ENCODE results near the gene MIPEP. TPM values are rescaled to one million over a fixed set of nuclear protein-coding genes. Genes with fewer than 3 reads are reported as not detected.
A peak's percentile ranks its signal among the peaks of the same experiment; 100 is the strongest.

The MIPEP gene
- total RNA-seq, 1 donor from 2014 or later: 13.0 TPM

- DNase-seq (ENCODE audit: low read depth) (peak; percentile 96), FAIRE-seq (peak; percentile 89)
- H3K36me3 Mint-ChIP-seq (ENCODE audit: low read depth, unreplicated experiment): peaks cover 10% of the 10 kb centered on the region
- Histone ChIP-seq H3K27me3 (ENCODE audit: insufficient read depth, low read length) (no peaks in the 10 kb centered on the region), H3K36me3 (ENCODE audit: insufficient read depth, low read length) (no peaks in the 10 kb centered on the region), H3K4me1 (ENCODE audit: insufficient read depth, low read length) (peaks cover 37% of the 10 kb centered on the region), H2AFZ (ENCODE audit: low read depth, low read length) (peak overlapping the region; percentile 15), H4K20me1 (ENCODE audit: insufficient read depth, low read length) (no peaks in the 10 kb centered on the region), H3K79me2 (ENCODE audit: insufficient read depth, low read length) (no peaks in the 10 kb centered on the region), H3K9me3 (ENCODE audit: insufficient read depth, low read depth, low read length) (no peaks in the 10 kb centered on the region), H3K4me3 (ENCODE audit: insufficient read depth, low read depth, low read length) (no peak overlapping the region), H3K4me2 (ENCODE audit: low read length) (peak overlapping the region; percentile 28), H3K27ac (ENCODE audit: low read depth, low read length) (peak overlapping the region; percentile 67), H3K9ac (ENCODE audit: low read length) (no peak overlapping the region)
- H3K27ac Mint-ChIP-seq (ENCODE audit: unreplicated experiment): no peak overlapping the region
- no peak for TF ChIP-seq CTCF (IDR thresholded peaks at IDR 0.05; ENCODE audit: insufficient read depth, low read depth, low read length)
- TF ChIP-seq EZH2 (IDR thresholded peaks at IDR 0.05; ENCODE audit: insufficient read depth, low read length): no peak
- no peaks in the 10 kb centered on the region for H3K27me3 Mint-ChIP-seq (ENCODE audit: low read depth, unreplicated experiment)
- no peaks in the 10 kb centered on the region for H3K4me1 Mint-ChIP-seq (ENCODE audit: low read depth, unreplicated experiment)
- no peak overlapping the region for H3K4me3 Mint-ChIP-seq (ENCODE audit: unreplicated experiment)
- no peaks in the 10 kb centered on the region for H3K9me3 Mint-ChIP-seq (ENCODE audit: unreplicated experiment)
These were observed 98.5 kb downstream of the MIPEP start for GRCh38 chr13:23790577-23791170.

- no peaks in the 10 kb centered on the region for H3K27me3 ChIP-seq (ENCODE audit: insufficient read depth, low read length)
- no peak overlapping the region for H2AFZ ChIP-seq (ENCODE audit: low read depth, low read length)
- no peaks in the 10 kb centered on the region for H4K20me1 ChIP-seq (ENCODE audit: insufficient read depth, low read length)
- H3K4me2 ChIP-seq (ENCODE audit: low read length): peak overlapping the region; percentile 28
- no peak for DNase-seq (ENCODE audit: low read depth)
- H3K4me3 ChIP-seq (ENCODE audit: insufficient read depth, low read depth, low read length): no peak overlapping the region
- no peaks in the 10 kb centered on the region for H3K27me3 Mint-ChIP-seq (ENCODE audit: low read depth, unreplicated experiment)
- H3K27ac Mint-ChIP-seq (ENCODE audit: unreplicated experiment): no peak overlapping the region
- H3K9me3 Mint-ChIP-seq (ENCODE audit: unreplicated experiment): no peaks in the 10 kb centered on the region
- no peaks in the 10 kb centered on the region for H3K9me3 ChIP-seq (ENCODE audit: insufficient read depth, low read depth, low read length)
- H3K4me3 Mint-ChIP-seq (ENCODE audit: unreplicated experiment): no peak overlapping the region
- H3K36me3 Mint-ChIP-seq (ENCODE audit: low read depth, unreplicated experiment): peaks cover 10% of the 10 kb centered on the region
- no peak for FAIRE-seq
- no peaks in the 10 kb centered on the region for H3K36me3 ChIP-seq (ENCODE audit: insufficient read depth, low read length)
- TF ChIP-seq EZH2 (IDR thresholded peaks at IDR 0.05; ENCODE audit: insufficient read depth, low read length) (no peak), CTCF (IDR thresholded peaks at IDR 0.05; ENCODE audit: insufficient read depth, low read depth, low read length) (no peak)
- H3K79me2 ChIP-seq (ENCODE audit: insufficient read depth, low read length): no peaks in the 10 kb centered on the region
- peaks cover 29% of the 10 kb centered on the region for H3K4me1 ChIP-seq (ENCODE audit: insufficient read depth, low read length)
- H3K27ac ChIP-seq (ENCODE audit: low read depth, low read length): peak overlapping the region; percentile 67
- no peaks in the 10 kb centered on the region for H3K4me1 Mint-ChIP-seq (ENCODE audit: low read depth, unreplicated experiment)
- no peak overlapping the region for H3K9ac ChIP-seq (ENCODE audit: low read length)
These were observed 99.4 kb downstream of the MIPEP start for GRCh38 chr13:23789576-23790346.

GRCh38 chr13:23788459-23788858 lies 100.7 kb downstream of the MIPEP start:
- no peaks in the 10 kb centered on the region for H3K9me3 Mint-ChIP-seq (ENCODE audit: unreplicated experiment)
- no peak overlapping the region for H3K27ac ChIP-seq (ENCODE audit: low read depth, low read length)
- H3K4me2 ChIP-seq (ENCODE audit: low read length): no peak overlapping the region
- TF ChIP-seq EZH2 (IDR thresholded peaks at IDR 0.05; ENCODE audit: insufficient read depth, low read length): no peak
- no peak for TF ChIP-seq CTCF (IDR thresholded peaks at IDR 0.05; ENCODE audit: insufficient read depth, low read depth, low read length)
- peaks cover 19% of the 10 kb centered on the region for H3K4me1 ChIP-seq (ENCODE audit: insufficient read depth, low read length)
- no peak overlapping the region for H2AFZ ChIP-seq (ENCODE audit: low read depth, low read length)
- H3K9ac ChIP-seq (ENCODE audit: low read length): no peak overlapping the region
- H3K27me3 Mint-ChIP-seq (ENCODE audit: low read depth, unreplicated experiment): no peaks in the 10 kb centered on the region
- no peaks in the 10 kb centered on the region for H3K4me1 Mint-ChIP-seq (ENCODE audit: low read depth, unreplicated experiment)
- H3K4me3 ChIP-seq (ENCODE audit: insufficient read depth, low read depth, low read length): no peak overlapping the region
- H3K36me3 ChIP-seq (ENCODE audit: insufficient read depth, low read length): no peaks in the 10 kb centered on the region
- FAIRE-seq (no peak), DNase-seq (ENCODE audit: low read depth) (no peak)
- no peaks in the 10 kb centered on the region for H4K20me1 ChIP-seq (ENCODE audit: insufficient read depth, low read length)
- no peak overlapping the region for H3K4me3 Mint-ChIP-seq (ENCODE audit: unreplicated experiment)
- no peaks in the 10 kb centered on the region for H3K9me3 ChIP-seq (ENCODE audit: insufficient read depth, low read depth, low read length)
- H3K36me3 Mint-ChIP-seq (ENCODE audit: low read depth, unreplicated experiment): peaks cover 5% of the 10 kb centered on the region
- no peak overlapping the region for H3K27ac Mint-ChIP-seq (ENCODE audit: unreplicated experiment)
- H3K79me2 ChIP-seq (ENCODE audit: insufficient read depth, low read length): no peaks in the 10 kb centered on the region
- H3K27me3 ChIP-seq (ENCODE audit: insufficient read depth, low read length): no peaks in the 10 kb centered on the region
